Measurements from ENCODE around the gene TLX2. TPM values are rescaled to one million over a fixed set of nuclear protein-coding genes. Genes with fewer than 3 reads are reported as not detected.

Gene TLX2
- total RNA-seq, 4 donors from 2014 or later, result not detected

DNA sequence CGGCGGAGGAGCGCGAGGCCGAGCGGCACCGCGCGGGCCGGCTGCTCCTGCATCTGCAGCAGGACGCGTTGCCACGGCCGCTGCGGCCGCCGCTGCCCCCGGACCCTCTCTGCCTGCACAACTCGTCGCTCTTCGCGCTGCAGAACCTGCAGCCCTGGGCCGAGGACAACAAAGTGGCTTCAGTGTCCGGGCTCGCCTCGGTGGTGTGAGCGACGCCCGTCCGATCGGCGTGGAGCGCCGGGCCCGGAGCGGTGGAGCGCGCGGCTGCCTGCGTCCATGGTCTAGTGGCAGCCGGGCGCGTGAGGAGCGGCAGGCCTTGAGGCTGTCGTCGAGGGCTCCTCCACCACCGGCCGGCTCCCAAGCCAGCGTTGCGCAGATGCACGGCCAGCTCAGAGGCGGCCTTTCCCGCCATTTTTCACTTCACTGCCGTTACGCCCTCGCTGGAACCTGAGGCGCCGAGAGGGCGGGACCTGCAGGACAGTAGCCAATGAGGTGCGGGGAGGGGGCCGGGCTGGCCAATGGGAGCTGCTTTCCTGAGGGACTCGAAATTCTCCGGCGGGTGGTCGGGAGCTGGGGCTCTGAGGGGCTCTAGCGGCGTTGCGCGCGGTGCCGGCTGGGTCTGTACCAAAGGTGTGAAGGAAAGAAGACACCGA is 1.9 kb downstream of the TLX2 start:
- no peak for TF ChIP-seq POLR2A (IDR thresholded peaks at IDR 0.05)
- TF ChIP-seq, protein P1, sequence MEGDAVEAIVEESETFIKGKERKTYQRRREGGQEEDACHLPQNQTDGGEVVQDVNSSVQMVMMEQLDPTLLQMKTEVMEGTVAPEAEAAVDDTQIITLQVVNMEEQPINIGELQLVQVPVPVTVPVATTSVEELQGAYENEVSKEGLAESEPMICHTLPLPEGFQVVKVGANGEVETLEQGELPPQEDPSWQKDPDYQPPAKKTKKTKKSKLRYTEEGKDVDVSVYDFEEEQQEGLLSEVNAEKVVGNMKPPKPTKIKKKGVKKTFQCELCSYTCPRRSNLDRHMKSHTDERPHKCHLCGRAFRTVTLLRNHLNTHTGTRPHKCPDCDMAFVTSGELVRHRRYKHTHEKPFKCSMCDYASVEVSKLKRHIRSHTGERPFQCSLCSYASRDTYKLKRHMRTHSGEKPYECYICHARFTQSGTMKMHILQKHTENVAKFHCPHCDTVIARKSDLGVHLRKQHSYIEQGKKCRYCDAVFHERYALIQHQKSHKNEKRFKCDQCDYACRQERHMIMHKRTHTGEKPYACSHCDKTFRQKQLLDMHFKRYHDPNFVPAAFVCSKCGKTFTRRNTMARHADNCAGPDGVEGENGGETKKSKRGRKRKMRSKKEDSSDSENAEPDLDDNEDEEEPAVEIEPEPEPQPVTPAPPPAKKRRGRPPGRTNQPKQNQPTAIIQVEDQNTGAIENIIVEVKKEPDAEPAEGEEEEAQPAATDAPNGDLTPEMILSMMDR (IDR thresholded peaks at IDR 0.05), result no peak
- peak overlapping the region; percentile 1 for H3K4me3 ChIP-seq (ENCODE audit: low read depth, poor library complexity, severe bottlenecking)
- WGBS, 2 donors, result 4 to 10% methylated on average over 17 to 31 of the region's 72 CpGs
- DNase-seq (ENCODE audit: low spot score in 2 of 2), result no peak
- intact Hi-C loops (cut with DNase I; ENCODE audit: low total_unique reads), result no loop called here

DNA sequence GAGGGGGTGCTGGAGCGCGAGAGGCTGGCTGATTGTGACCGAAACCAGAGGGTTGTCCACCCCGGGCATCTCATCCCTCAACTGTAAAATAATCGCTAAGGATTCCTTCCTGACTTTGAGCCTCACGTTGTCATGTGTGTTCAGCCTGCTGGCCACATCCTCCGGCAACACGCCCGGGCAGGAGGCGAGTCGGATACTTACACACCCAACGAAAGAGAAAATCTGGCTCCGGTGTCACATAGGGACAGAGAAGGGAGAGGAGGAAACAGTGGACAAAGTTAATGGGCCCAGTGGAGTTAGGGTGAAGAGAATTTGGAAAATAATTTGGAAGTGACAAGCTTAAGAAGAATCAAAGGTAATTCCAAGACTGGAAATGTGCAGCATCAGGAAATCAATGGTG is 2.4 kb downstream of the TLX2 start:
- TF ChIP-seq, protein P1 (IDR thresholded peaks at IDR 0.05), result no peak
- no peak for TF ChIP-seq POLR2A (IDR thresholded peaks at IDR 0.05)
- 50 to 52% methylated on average over 13 of the region's 13 CpGs for WGBS, 2 donors
- intact Hi-C loops (cut with DNase I; ENCODE audit: low total_unique reads), result no loop called here
- H3K4me3 ChIP-seq (ENCODE audit: low read depth, poor library complexity, severe bottlenecking), result no peak overlapping the region
- DNase-seq (ENCODE audit: low spot score in 2 of 2), result no peak

DNA sequence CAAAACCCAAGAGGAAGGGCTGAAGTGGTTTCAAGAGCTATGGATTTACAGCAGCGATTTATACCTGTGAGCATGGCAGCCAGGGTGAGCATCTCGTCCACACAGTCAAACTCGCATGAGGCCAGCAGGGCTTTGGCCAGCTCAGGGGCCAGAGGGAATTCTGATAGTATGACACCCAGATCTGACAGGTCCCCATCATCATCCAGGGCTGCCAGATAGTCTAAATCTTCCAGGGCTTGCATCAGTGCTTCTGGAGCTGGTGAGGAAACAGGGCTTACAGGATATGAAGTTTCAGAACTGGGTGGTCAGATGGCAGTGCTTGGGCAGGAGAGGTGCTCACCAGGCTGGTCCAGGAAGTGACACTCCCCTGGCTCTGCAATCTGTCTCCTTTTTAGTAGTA is 8.3 kb downstream of the TLX2 start:
- H3K4me3 ChIP-seq (ENCODE audit: low read depth, poor library complexity, severe bottlenecking), result no peak overlapping the region
- 72 to 83% methylated on average over 3 of the region's 3 CpGs for WGBS, 2 donors
- TF ChIP-seq, protein P1 (IDR thresholded peaks at IDR 0.05), result no peak
- TF ChIP-seq POLR2A (IDR thresholded peaks at IDR 0.05), result no peak
- intact Hi-C loops (cut with DNase I; ENCODE audit: low total_unique reads), result no loop called here
- DNase-seq (ENCODE audit: low spot score in 2 of 2), result no peak

DNA sequence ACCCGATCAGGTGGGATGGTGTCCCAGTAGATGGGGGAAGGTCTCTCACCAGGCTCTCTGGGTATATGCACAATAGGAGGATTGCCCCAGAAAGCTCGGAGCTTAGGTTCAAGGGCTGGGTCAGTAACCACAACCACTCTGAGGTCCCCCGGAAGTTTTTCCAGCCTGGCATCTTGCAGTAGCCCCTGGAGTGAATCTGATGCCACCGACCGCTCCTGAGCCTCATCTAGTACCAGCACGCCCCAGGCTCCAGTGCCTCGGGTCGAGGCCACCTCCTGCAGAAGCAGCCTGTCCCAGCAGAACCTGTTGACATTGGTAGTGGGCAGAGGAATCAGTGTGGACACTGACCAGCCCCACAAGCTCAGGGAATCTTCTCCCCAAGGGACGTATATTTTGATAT is 9.8 kb downstream of the TLX2 start:
- WGBS, 2 donors, result 69 to 87% methylated on average over 9 of the region's 9 CpGs
- no peak for TF ChIP-seq POLR2A (IDR thresholded peaks at IDR 0.05)
- peak in 1 of 2 donors; percentile 66 for DNase-seq (ENCODE audit: low spot score in 2 of 2)
- H3K4me3 ChIP-seq (ENCODE audit: low read depth, poor library complexity, severe bottlenecking), result no peak overlapping the region
- intact Hi-C loops (cut with DNase I; ENCODE audit: low total_unique reads), result no loop called here

DNA sequence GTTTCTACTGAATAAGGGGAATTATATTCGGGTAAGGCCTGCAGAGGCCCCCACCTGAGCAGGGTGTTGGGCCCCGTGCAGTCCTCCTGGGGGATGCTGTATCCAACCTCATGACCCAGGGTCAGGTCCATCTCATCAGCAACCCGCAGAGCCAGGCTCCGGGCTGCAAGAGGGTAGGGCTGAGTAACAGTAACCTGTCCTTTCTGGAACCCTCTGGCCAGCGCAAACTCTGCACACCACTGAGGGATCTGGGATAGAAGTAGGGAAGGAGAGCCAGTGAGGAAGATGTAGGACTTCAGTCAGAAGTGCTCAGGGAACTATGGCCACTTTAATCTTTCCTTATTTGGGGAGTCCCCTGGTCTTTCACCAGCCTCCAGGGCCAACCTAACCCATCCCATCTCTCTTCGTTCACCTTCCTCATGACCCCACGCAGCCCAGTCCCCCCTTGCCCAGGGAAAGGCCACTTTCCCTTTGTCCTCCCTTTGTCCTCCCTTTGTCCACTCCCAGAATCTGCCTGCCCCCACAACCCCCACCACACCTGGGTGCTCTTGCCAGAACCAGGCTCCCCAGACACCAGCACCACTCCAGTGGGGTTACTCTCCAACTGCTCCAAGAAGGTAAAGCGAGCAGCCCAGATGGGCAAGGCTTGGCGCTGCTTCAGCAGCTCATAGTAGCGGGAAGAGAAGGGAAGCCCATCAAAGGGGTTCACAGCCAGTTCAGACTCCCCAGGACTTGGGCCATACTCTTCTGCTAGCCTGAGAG is 10.9 kb downstream of the TLX2 start:
- H3K4me3 ChIP-seq (ENCODE audit: low read depth, poor library complexity, severe bottlenecking), result no peak overlapping the region
- peak in 1 of 2 donors; percentile 77 for DNase-seq (ENCODE audit: low spot score in 2 of 2)
- 88 to 91% methylated on average over 10 of the region's 10 CpGs for WGBS, 2 donors
- intact Hi-C loops (cut with DNase I; ENCODE audit: low total_unique reads), result no loop called here
- TF ChIP-seq POLR2A (IDR thresholded peaks at IDR 0.05), result no peak
- TF ChIP-seq, protein P1 (IDR thresholded peaks at IDR 0.05), result no peak

Measured in lower leg skin (tissue), 4 donors.